Measurements from ENCODE around the gene SLC43A2.

The SLC43A2 gene

GRCh38 chr17:1551741-1552140 lies 76.9 kb downstream of the SLC43A2 start:
- H3K4me3 ChIP-seq (IDR thresholded peaks at IDR 0.05; ENCODE audit: insufficient read depth, low read depth, low read length) = no peak overlapping the region
- H3K27ac ChIP-seq = no peak overlapping the region
- H3K79me2 ChIP-seq (ENCODE audit: insufficient read depth, low read depth) = no peaks in the 10 kb centered on the region
- H3K9ac ChIP-seq = no peak overlapping the region
- no peak overlapping the region for H2AFZ ChIP-seq (ENCODE audit: low read depth)
- no peak for TF ChIP-seq CTCF (conservative IDR thresholded peaks at IDR 0.05; ENCODE audit: low read depth, low read length)
- H3K27me3 ChIP-seq (ENCODE audit: insufficient read depth, low read depth) = no peaks in the 10 kb centered on the region
- H3K4me1 ChIP-seq (ENCODE audit: low read depth, poor library complexity, severe bottlenecking) = no peaks in the 10 kb centered on the region
- no peak overlapping the region for H3K4me2 ChIP-seq
- no peaks in the 10 kb centered on the region for H4K20me1 ChIP-seq (ENCODE audit: insufficient read depth)
- H3K36me3 ChIP-seq (ENCODE audit: insufficient read depth) = no peaks in the 10 kb centered on the region

GRCh38 chr17:1548032-1548431 lies 80.6 kb downstream of the SLC43A2 start:
- Histone ChIP-seq H3K27me3 (ENCODE audit: insufficient read depth, low read depth) (no peaks in the 10 kb centered on the region), H3K79me2 (ENCODE audit: insufficient read depth, low read depth) (no peaks in the 10 kb centered on the region), H3K27ac (no peak overlapping the region), H3K36me3 (ENCODE audit: insufficient read depth) (no peaks in the 10 kb centered on the region), H3K9ac (no peak overlapping the region), H3K4me1 (ENCODE audit: low read depth, poor library complexity, severe bottlenecking) (no peaks in the 10 kb centered on the region), H3K4me2 (no peak overlapping the region), H4K20me1 (ENCODE audit: insufficient read depth) (no peaks in the 10 kb centered on the region), H3K4me3 (IDR thresholded peaks at IDR 0.05; ENCODE audit: insufficient read depth, low read depth, low read length) (no peak overlapping the region), H2AFZ (ENCODE audit: low read depth) (no peak overlapping the region)
- no peak for TF ChIP-seq CTCF (conservative IDR thresholded peaks at IDR 0.05; ENCODE audit: low read depth, low read length)

GRCh38 chr17:1546292-1546922 lies 82.2 kb downstream of the SLC43A2 start:
- no peaks in the 10 kb centered on the region for H3K36me3 ChIP-seq (ENCODE audit: insufficient read depth)
- H3K9ac ChIP-seq = no peak overlapping the region
- TF ChIP-seq CTCF (conservative IDR thresholded peaks at IDR 0.05; ENCODE audit: low read depth, low read length) = no peak

GRCh38 chr17:1545618-1546017 lies 83.0 kb downstream of the SLC43A2 start:
- Histone ChIP-seq H3K27me3 (ENCODE audit: insufficient read depth, low read depth) (no peaks in the 10 kb centered on the region), H3K9ac (no peak overlapping the region), H3K4me2 (no peak overlapping the region), H4K20me1 (ENCODE audit: insufficient read depth) (no peaks in the 10 kb centered on the region), H3K36me3 (ENCODE audit: insufficient read depth) (no peaks in the 10 kb centered on the region), H3K79me2 (ENCODE audit: insufficient read depth, low read depth) (no peaks in the 10 kb centered on the region), H3K27ac (no peak overlapping the region), H3K4me1 (ENCODE audit: low read depth, poor library complexity, severe bottlenecking) (no peaks in the 10 kb centered on the region), H3K4me3 (IDR thresholded peaks at IDR 0.05; ENCODE audit: insufficient read depth, low read depth, low read length) (no peak overlapping the region), H2AFZ (ENCODE audit: low read depth) (no peak overlapping the region)
- TF ChIP-seq CTCF (conservative IDR thresholded peaks at IDR 0.05; ENCODE audit: low read depth, low read length) = no peak

More at GRCh38 chr17:1546292-1546922, 82.2 kb downstream of the SLC43A2 start:
- no peaks in the 10 kb centered on the region for H3K79me2 ChIP-seq (ENCODE audit: insufficient read depth, low read depth)
- no peaks in the 10 kb centered on the region for H3K4me1 ChIP-seq (ENCODE audit: low read depth, poor library complexity, severe bottlenecking)
- H3K27me3 ChIP-seq (ENCODE audit: insufficient read depth, low read depth) = no peaks in the 10 kb centered on the region
- H3K27ac ChIP-seq = no peak overlapping the region
- no peak overlapping the region for H3K4me3 ChIP-seq (IDR thresholded peaks at IDR 0.05; ENCODE audit: insufficient read depth, low read depth, low read length)
- no peak overlapping the region for H2AFZ ChIP-seq (ENCODE audit: low read depth)
- H4K20me1 ChIP-seq (ENCODE audit: insufficient read depth) = no peaks in the 10 kb centered on the region
- no peak overlapping the region for H3K4me2 ChIP-seq
